ENCODE results near the gene MARCO.

MARCO gene

GRCh38 chr2:118982039-118982438, 40.0 kb downstream of the MARCO start:
- FAIRE-seq (no peak), DNase-seq (ENCODE audit: insufficient read length, low spot score) (no peak)
- no peak for TF ChIP-seq CTCF (IDR thresholded peaks at IDR 0.05; ENCODE audit: insufficient read depth, missing control alignments)

GRCh38 chr2:118983133-118983532, 41.1 kb downstream of the MARCO start:
- FAIRE-seq (no peak), DNase-seq (ENCODE audit: insufficient read length, low spot score) (no peak)
- no peak for TF ChIP-seq CTCF (IDR thresholded peaks at IDR 0.05; ENCODE audit: insufficient read depth, missing control alignments)

- DNase-seq (ENCODE audit: insufficient read length, low spot score) (no peak), FAIRE-seq (no peak)
- no peak for TF ChIP-seq CTCF (IDR thresholded peaks at IDR 0.05; ENCODE audit: insufficient read depth, missing control alignments)
Measured at GRCh38 chr2:118983915-118984314, 41.9 kb downstream of the MARCO start.

GRCh38 chr2:118986738-118987137, 44.7 kb downstream of the MARCO start:
- no peak for DNase-seq (ENCODE audit: insufficient read length, low spot score)
- TF ChIP-seq CTCF (IDR thresholded peaks at IDR 0.05; ENCODE audit: insufficient read depth, missing control alignments), result no peak
- no peak for FAIRE-seq

- DNase-seq (ENCODE audit: insufficient read length, low spot score), result no peak
- no peak for FAIRE-seq
- no peak for TF ChIP-seq CTCF (IDR thresholded peaks at IDR 0.05; ENCODE audit: insufficient read depth, missing control alignments)
Measured at GRCh38 chr2:118987886-118988285, 45.9 kb downstream of the MARCO start.

- TF ChIP-seq CTCF (IDR thresholded peaks at IDR 0.05; ENCODE audit: insufficient read depth, missing control alignments), result no peak
- no peak for DNase-seq (ENCODE audit: insufficient read length, low spot score)
- FAIRE-seq, result no peak
Measured at GRCh38 chr2:118988706-118989105, 46.7 kb downstream of the MARCO start.

GRCh38 chr2:118989481-118989880, 47.5 kb downstream of the MARCO start:
- FAIRE-seq, result no peak
- no peak for TF ChIP-seq CTCF (IDR thresholded peaks at IDR 0.05; ENCODE audit: insufficient read depth, missing control alignments)
- DNase-seq (ENCODE audit: insufficient read length, low spot score), result no peak
